Activated CD8-positive, alpha-beta T cell treated with anti-CD3 and anti-CD28 coated beads, Interleukin-2, amount 10 ng/mL, durations not matched to agents 7 days and 5 days (primary cell): ENCODE measurements around the gene STAT3. TPM values are rescaled to one million over a fixed set of nuclear protein-coding genes. Genes with fewer than 3 reads are reported as not detected.
"Not testable (repeated sequence)": the region's sequence is repeated elsewhere in the genome, so short reads cannot be mapped to it uniquely, and the experiment has no call there.

Source experiments
- ATAC-seq: fragments of 150-1000 bp; cut with Tn5 transposase; one replicate; pipeline ENCODE4 v1.10.0; 2021; ENCODE audit warnings: moderate library complexity
- CTCF ChIA-PET: fragments of 350-600 bp; sonication (Branson Sonifier 250); formaldehyde crosslinking; loops from one replicate; lab custom pipeline; 2021; ENCODE audit warnings: antibody characterized with exemption; lab: Charles Lee
- POLR2A ChIA-PET: fragments of 350-600 bp; sonication (Branson Sonifier 250); formaldehyde crosslinking; loops from one replicate; lab custom pipeline; 2021; ENCODE audit warnings: antibody characterized with exemption; lab: Charles Lee
- DNase-seq: peaks from one replicate; pipeline ENCODE4 v3.0.0-alpha.2; 2020
- H3K27ac Mint-ChIP-seq: one replicate; pipeline ENCODE4 v1.8.0; 2021; ENCODE audit warnings: mild to moderate bottlenecking, mixed read lengths
- H3K27me3 Mint-ChIP-seq: one replicate; pipeline ENCODE4 v1.8.0; 2021; ENCODE audit warnings: low read depth, mixed read lengths
- H3K36me3 Mint-ChIP-seq: one replicate; pipeline ENCODE4 v1.8.0; 2021; ENCODE audit warnings: low read depth, mixed read lengths
- H3K4me1 Mint-ChIP-seq: one replicate; pipeline ENCODE4 v1.8.0; 2021; ENCODE audit warnings: low read depth, mixed read lengths
- H3K4me3 Mint-ChIP-seq: one replicate; pipeline ENCODE4 v1.8.0; 2021; ENCODE audit warnings: mild to moderate bottlenecking, mixed read lengths
- H3K9me3 Mint-ChIP-seq: one replicate; pipeline ENCODE4 v1.8.0; 2022; ENCODE audit warnings: mixed read lengths; ENCODE audit not compliant: insufficient read depth
- total RNA-seq, 2 experiments: library from RNA; stranded (reverse); gene quantifications; one replicate each; pipeline ENCODE4 v1.2.3, GENCODE V29; 2021

The STAT3 gene
- total RNA-seq, 2 experiments from 2014 or later, result 94.7 to 101 TPM

DNA sequence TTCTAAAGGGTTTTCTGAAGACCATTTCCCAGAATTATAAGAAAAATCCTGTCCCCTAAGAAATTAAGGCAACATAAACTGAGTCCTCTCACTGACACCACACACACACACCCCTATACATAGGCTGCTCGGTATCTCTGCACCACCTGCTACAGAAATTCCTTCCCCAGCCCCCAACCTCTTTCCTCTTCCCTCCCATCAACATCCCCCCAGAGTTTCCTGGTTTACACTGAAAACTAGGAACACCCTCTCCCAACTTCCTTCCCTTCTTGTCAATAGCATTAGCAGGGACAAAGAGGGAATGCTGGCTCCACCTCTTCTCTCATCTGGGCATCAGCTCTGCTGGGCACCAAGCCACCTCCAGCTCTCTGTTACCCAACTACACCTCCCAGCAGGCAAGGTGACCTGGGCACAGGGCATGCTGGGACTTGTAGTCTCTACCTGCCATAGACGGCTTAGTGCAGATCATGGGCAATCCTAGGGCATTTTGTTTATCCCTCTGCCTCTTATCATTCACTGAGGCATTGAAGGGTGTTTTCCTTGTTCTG, 19.1 kb upstream of the STAT3 start:
- no peak overlapping the region for H3K4me3 Mint-ChIP-seq
- ATAC-seq (peak; percentile 85), DNase-seq (peak; percentile 71)
- no peaks in the 10 kb centered on the region for H3K9me3 Mint-ChIP-seq
- CTCF ChIA-PET, result interaction anchor here (1.0 to 17.8 kb wide), 28 partner anchors 8 to 342 kb away, joined by 3 to 666 read pairs (median 6); partner anchors contain the start of genes CAVIN1, HCRT and STAT3
- H3K27ac Mint-ChIP-seq, result no peak overlapping the region
- no peaks in the 10 kb centered on the region for H3K27me3 Mint-ChIP-seq
- H3K4me1 Mint-ChIP-seq, result peaks cover 17% of the 10 kb centered on the region
- POLR2A ChIA-PET, result interaction anchor here (1.4 kb wide), 1 partner anchor 85 kb away, joined by 4 read pairs; no protein-coding TSS in a partner anchor
- no peaks in the 10 kb centered on the region for H3K36me3 Mint-ChIP-seq

- no peak for DNase-seq
- H3K4me3 Mint-ChIP-seq, result no peak overlapping the region
- no peak overlapping the region for H3K27ac Mint-ChIP-seq
- CTCF ChIA-PET, result interaction anchor here (0.6 to 17.8 kb wide), 45 partner anchors 9 to 1132 kb away, joined by 3 to 666 read pairs (median 4); partner anchors contain the start of genes CAVIN1, GHDC, HCRT and ODAD4
- no peak for ATAC-seq
- no peaks in the 10 kb centered on the region for H3K36me3 Mint-ChIP-seq
- no peaks in the 10 kb centered on the region for H3K9me3 Mint-ChIP-seq
- no peaks in the 10 kb centered on the region for H3K27me3 Mint-ChIP-seq
- peaks cover 20% of the 10 kb centered on the region for H3K4me1 Mint-ChIP-seq
- POLR2A ChIA-PET, result interaction anchor here (1.1 to 1.4 kb wide), 2 partner anchors 85 to 440 kb away, joined by 3 to 4 read pairs; partner anchors contain the start of gene CNP
These were observed 18.5 kb upstream of the STAT3 start for GRCh38 chr17:42406615-42407288.

DNA sequence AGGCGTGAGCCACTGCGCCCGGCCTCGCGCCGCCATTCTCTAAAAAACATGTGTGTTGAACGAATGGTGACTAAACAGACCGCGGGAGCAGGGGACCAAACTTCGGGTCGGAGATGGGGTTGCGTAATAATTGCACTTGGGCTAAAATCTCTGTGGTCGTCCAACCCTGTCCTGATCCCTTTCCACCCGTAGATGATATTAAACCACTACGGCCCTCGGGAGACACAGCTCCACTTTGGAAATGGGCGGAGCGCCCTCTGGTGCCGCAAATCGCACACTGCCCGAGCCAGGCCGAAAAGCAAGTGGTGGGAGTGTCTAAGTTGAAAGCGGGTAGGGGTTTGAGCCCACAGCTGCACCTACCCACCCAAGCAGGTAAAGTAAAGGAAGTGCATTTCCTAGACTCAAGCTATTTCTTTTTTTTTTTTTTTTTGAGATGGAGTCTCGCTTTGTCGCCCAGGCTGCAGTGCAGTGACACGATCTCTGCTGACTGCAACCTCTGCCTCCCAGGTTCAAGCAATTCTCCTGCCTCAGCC, 17.8 kb upstream of the STAT3 start:
- DNase-seq, result peak; percentile 85
- Mint-ChIP-seq H3K4me3 (no peak overlapping the region), H3K4me1 (peaks cover 21% of the 10 kb centered on the region), H3K27me3 (no peaks in the 10 kb centered on the region), H3K9me3 (no peaks in the 10 kb centered on the region), H3K27ac (no peak overlapping the region), H3K36me3 (no peaks in the 10 kb centered on the region)
- CTCF ChIA-PET, result interaction anchor here (0.6 to 17.8 kb wide), 47 partner anchors 8 to 1133 kb away, joined by 3 to 666 read pairs (median 4); partner anchors contain the start of genes CAVIN1, GHDC, HCRT and ODAD4
- ATAC-seq, result peak; percentile 77
- POLR2A ChIA-PET, result interaction anchor here (1.1 to 1.4 kb wide), 2 partner anchors 84 to 439 kb away, joined by 3 to 4 read pairs; partner anchors contain the start of gene CNP

DNA sequence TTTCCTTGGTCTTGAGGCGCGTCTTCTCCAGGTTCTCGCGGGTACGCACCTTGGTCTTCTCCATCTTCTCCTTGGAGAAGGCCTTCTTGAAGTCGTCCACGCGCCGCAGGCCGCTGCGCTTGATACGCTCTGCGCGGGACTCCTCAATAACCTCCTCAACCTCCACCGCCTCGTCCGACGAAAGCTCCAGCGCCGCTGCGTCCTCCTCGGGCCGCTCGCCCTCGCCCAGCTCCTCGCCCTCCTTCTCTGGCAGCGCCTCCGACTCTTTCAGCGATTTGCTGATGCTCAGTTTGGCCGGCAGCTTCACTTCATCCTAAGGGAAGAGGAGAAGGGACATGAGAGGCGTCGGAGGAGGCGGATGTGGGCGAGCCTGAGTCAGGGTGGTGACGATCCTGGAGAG, 16.8 kb upstream of the STAT3 start:
- Mint-ChIP-seq H3K36me3 (no peaks in the 10 kb centered on the region), H3K9me3 (no peaks in the 10 kb centered on the region), H3K27ac (no peak overlapping the region), H3K4me3 (no peak overlapping the region), H3K4me1 (peaks cover 28% of the 10 kb centered on the region), H3K27me3 (no peaks in the 10 kb centered on the region)
- ATAC-seq (no peak), DNase-seq (no peak)
- POLR2A ChIA-PET, result interaction anchor here (0.7 kb wide), 1 partner anchor 128 kb away, joined by 3 read pairs; no protein-coding TSS in a partner anchor
- CTCF ChIA-PET, result interaction anchor here (1.0 to 17.8 kb wide), 17 partner anchors 10 to 286 kb away, joined by 3 to 666 read pairs (median 9); partner anchors contain the start of genes GHDC and STAT3

- Mint-ChIP-seq H3K4me1 (peaks cover 33% of the 10 kb centered on the region), H3K36me3 (no peaks in the 10 kb centered on the region), H3K4me3 (no peak overlapping the region), H3K27me3 (no peaks in the 10 kb centered on the region), H3K27ac (no peak overlapping the region), H3K9me3 (no peaks in the 10 kb centered on the region)
- ChIA-PET CTCF (interaction anchor here (1.0 to 17.8 kb wide), 13 partner anchors 11 to 293 kb away, joined by 4 to 666 read pairs (median 20); partner anchors contain the start of gene STAT3), POLR2A (interaction anchor here (0.7 to 1.2 kb wide), 3 partner anchors 16 to 127 kb away, joined by 3 read pairs; partner anchors contain the start of gene STAT3)
- DNase-seq (no peak), ATAC-seq (no peak)
These were observed 16.2 kb upstream of the STAT3 start for GRCh38 chr17:42404326-42405055.

GRCh38 chr17:42403150-42403549, 14.9 kb upstream of the STAT3 start:
- no peak overlapping the region for H3K27ac Mint-ChIP-seq
- DNase-seq (peak; percentile 68), ATAC-seq (peak; percentile 66)
- no peaks in the 10 kb centered on the region for H3K9me3 Mint-ChIP-seq
- no peaks in the 10 kb centered on the region for H3K27me3 Mint-ChIP-seq
- H3K36me3 Mint-ChIP-seq, result no peaks in the 10 kb centered on the region
- POLR2A ChIA-PET, result interaction anchor here (0.6 to 1.4 kb wide), 10 partner anchors 14 to 290 kb away, joined by 3 to 6 read pairs (median 4); partner anchors contain the start of genes DHX58 and STAT3
- H3K4me1 Mint-ChIP-seq, result peaks cover 40% of the 10 kb centered on the region
- no peak overlapping the region for H3K4me3 Mint-ChIP-seq
- CTCF ChIA-PET, result interaction anchor here (0.6 to 17.8 kb wide), 43 partner anchors 9 to 362 kb away, joined by 3 to 666 read pairs (median 5); partner anchors contain the start of genes GHDC, NAGLU and STAT3

GRCh38 chr17:42402117-42402516, 13.9 kb upstream of the STAT3 start:
- POLR2A ChIA-PET, result interaction anchor here (1.3 to 1.4 kb wide), 2 partner anchors 73 to 80 kb away, joined by 5 to 6 read pairs; no protein-coding TSS in a partner anchor
- H3K4me1 Mint-ChIP-seq, result peaks cover 35% of the 10 kb centered on the region
- no peak for DNase-seq

GRCh38 chr17:42400844-42401375, 12.7 kb upstream of the STAT3 start:
- DNase-seq, H3K9me3 Mint-ChIP-seq, POLR2A ChIA-PET, ATAC-seq, H3K4me3 Mint-ChIP-seq, H3K27me3 Mint-ChIP-seq, H3K27ac Mint-ChIP-seq, H3K36me3 Mint-ChIP-seq: not testable (repeated sequence)
- H3K4me1 Mint-ChIP-seq, result peaks cover 29% of the 10 kb centered on the region
- CTCF ChIA-PET, result interaction anchor here (1.2 to 17.8 kb wide), 8 partner anchors 12 to 376 kb away, joined by 3 to 666 read pairs (median 6); partner anchors contain the start of gene STAT3

More at GRCh38 chr17:42402117-42402516, 13.9 kb upstream of the STAT3 start:
- no peak for ATAC-seq
- no peak overlapping the region for H3K4me3 Mint-ChIP-seq
- no peaks in the 10 kb centered on the region for H3K36me3 Mint-ChIP-seq
- H3K27me3 Mint-ChIP-seq, result no peaks in the 10 kb centered on the region
- H3K27ac Mint-ChIP-seq, result no peak overlapping the region
- CTCF ChIA-PET, result interaction anchor here (1.3 to 17.8 kb wide), 11 partner anchors 9 to 180 kb away, joined by 5 to 666 read pairs (median 14); no protein-coding TSS in a partner anchor
- H3K9me3 Mint-ChIP-seq, result no peaks in the 10 kb centered on the region

DNA sequence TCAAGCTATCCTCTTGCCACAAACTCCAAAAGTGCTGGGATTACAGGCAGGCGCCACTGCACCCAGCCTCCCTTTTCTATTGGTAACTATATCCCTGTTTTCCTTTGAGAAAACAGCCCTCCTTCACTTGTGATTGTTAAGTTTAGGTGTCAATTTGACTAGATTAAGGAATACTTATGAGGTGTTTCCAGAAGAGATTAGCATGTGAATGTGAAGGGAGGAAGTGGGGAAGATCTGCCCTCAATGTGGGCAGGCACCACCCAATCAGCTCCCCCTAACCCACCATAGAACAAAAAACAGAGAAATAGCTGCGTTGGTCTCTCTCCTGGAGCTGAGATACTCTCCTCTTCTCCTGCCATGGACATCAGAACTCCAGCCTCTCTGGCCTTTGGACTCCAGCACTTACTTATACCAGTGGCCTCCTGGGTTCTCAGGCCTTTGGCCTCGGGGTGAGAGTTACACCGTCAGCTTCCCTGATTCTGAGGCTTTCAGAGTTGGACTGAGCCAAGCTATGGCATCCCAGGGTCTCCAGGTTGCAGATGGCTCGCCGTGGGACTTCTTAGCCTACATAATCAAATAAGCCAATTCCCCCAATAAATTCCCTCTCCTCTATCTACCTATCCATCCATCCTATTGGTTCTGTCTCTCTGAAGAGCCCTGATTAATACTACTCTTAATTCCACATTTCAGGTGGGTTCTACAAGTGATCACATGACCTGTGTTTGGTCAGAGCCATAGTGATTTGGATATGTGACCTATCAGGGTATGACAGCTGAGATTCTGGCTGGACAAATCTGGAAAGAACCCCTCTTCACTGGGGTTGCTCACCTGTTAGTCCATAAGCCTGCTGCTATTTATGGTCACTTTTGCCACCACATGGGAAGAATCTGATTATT, 12.0 kb upstream of the STAT3 start:
- peak; percentile 53 for ATAC-seq
- peak overlapping the region; percentile 71 for H3K27ac Mint-ChIP-seq

More for the DNA sequence above, 12.0 kb upstream of the STAT3 start:
- H3K36me3 Mint-ChIP-seq, result no peaks in the 10 kb centered on the region
- ChIA-PET POLR2A (interaction anchor here (0.6 to 1.3 kb wide), 7 partner anchors 11 to 88 kb away, joined by 3 to 5 read pairs (median 3); partner anchors contain the start of gene STAT3), CTCF (interaction anchor here (0.7 to 17.8 kb wide), 14 partner anchors 11 to 375 kb away, joined by 3 to 666 read pairs (median 4); partner anchors contain the start of gene STAT3)
- H3K9me3 Mint-ChIP-seq, result no peaks in the 10 kb centered on the region
- peak; percentile 37 for DNase-seq
- H3K27me3 Mint-ChIP-seq, result no peaks in the 10 kb centered on the region
- H3K4me1 Mint-ChIP-seq, result peaks cover 28% of the 10 kb centered on the region
- H3K4me3 Mint-ChIP-seq, result peak overlapping the region; percentile 31
